GM12873 (cell line): ENCODE data around the gene FSTL1.

Experiments
- CTCF ChIP-seq: IDR thresholded peaks from 2 replicates; pipeline ENCODE4 v1.5.1; 2012; ENCODE audit warnings: low read depth, mild to moderate bottlenecking, moderate library complexity, low read length, control low read depth; ENCODE audit not compliant: insufficient read depth; ENCODE audit errors: missing control alignments

Gene FSTL1

GRCh38 chr3:120489421-120489820, 38.6 kb upstream of the FSTL1 start:
- no peak for TF ChIP-seq CTCF

- no peak for TF ChIP-seq CTCF
Observed at GRCh38 chr3:120488296-120488695, 37.5 kb upstream of the FSTL1 start.

- TF ChIP-seq CTCF, result no peak
Observed at GRCh38 chr3:120487191-120487650, 36.4 kb upstream of the FSTL1 start.

- TF ChIP-seq CTCF, result no peak
Observed at GRCh38 chr3:120481081-120481480, 30.3 kb upstream of the FSTL1 start.

GRCh38 chr3:120477781-120478180, 27.0 kb upstream of the FSTL1 start:
- no peak for TF ChIP-seq CTCF

- no peak for TF ChIP-seq CTCF
Observed at GRCh38 chr3:120475722-120476377, 25.1 kb upstream of the FSTL1 start.

- no peak for TF ChIP-seq CTCF
Observed at GRCh38 chr3:120473896-120474675, 23.3 kb upstream of the FSTL1 start.
